Breast epithelium (tissue), 4 donors: Measurements from ENCODE around the gene NEGR1. TPM values are rescaled to one million over a fixed set of nuclear protein-coding genes. Genes with fewer than 3 reads are reported as not detected.

ENCODE experiments used
- DNase-seq, 2 donors: peaks; one replicate each; pipeline ENCODE4 v3.0.0-alpha.2; 2019; ENCODE audit warnings: low spot score in 2 of 2
- H3K27ac ChIP-seq, 2 donors: fragments of 200-600 bp; sonication (generic) in 1 of 2; one replicate each; pipeline ENCODE4 v1.5.1; 2016 to 2019; ENCODE audit warnings: mild to moderate bottlenecking in 1 of 2
- H3K27me3 ChIP-seq, 2 donors: fragments of 200-600 bp; sonication (generic) in 1 of 2; one replicate each; pipeline versions ENCODE4 v1.5.1 to v1.6.0; 2017 to 2019; ENCODE audit warnings: control low read depth in 1 of 2, mild to moderate bottlenecking in 1 of 2
- H3K36me3 ChIP-seq: fragments of 200-600 bp; one replicate; pipeline ENCODE4 v1.5.1; 2019
- H3K4me1 ChIP-seq, 2 donors: fragments of 200-600 bp; sonication (generic); one replicate each; pipeline ENCODE4 v1.5.1; 2016 to 2019; ENCODE audit warnings: control low read depth in 1 of 2
- H3K4me3 ChIP-seq, 3 donors: fragments of 200-600 bp; sonication (generic); 1 replicate in 2 of 3; 2 replicates in 1 of 3; pipeline ENCODE4 v1.5.1; 2016 to 2019; ENCODE audit warnings: mild to moderate bottlenecking in 3 of 3, moderate library complexity in 2 of 3
- H3K9me3 ChIP-seq, 2 donors: fragments of 200-600 bp; sonication (generic) in 1 of 2; one replicate each; pipeline ENCODE4 v1.5.1; 2016 to 2019; ENCODE audit warnings: control low read depth in 1 of 2
- POLR2A ChIP-seq: fragments of 450-650 bp; IDR thresholded peaks from one replicate; pipeline ENCODE4 v1.6.1; 2016; ENCODE audit warnings: antibody characterized with exemption, mild to moderate bottlenecking, moderate library complexity
- POLR2AphosphoS5 ChIP-seq, 3 donors: sonication (generic); formaldehyde crosslinking; IDR thresholded peaks; one replicate each; pipeline ENCODE4 v1.6.1; 2017; ENCODE audit warnings: antibody characterized with exemption in 3 of 3
- intact Hi-C: fragments of 100-400 bp; cut with DNase I; formaldehyde crosslinking; loops from one replicate; pipeline ENCODE4 v1.15.1; 2023; ENCODE audit warnings: low total_unique reads
- total RNA-seq, 3 donors: library from RNA; depleted of rRNA; stranded (reverse); fragments of >200 nt; gene quantifications; one replicate each; pipeline ENCODE4 v1.1.0, GENCODE V29; 2016
- TF ChIP-seq, protein P1 (sequence below), 3 donors: fragments of 450-650 bp; IDR thresholded peaks; one replicate each; pipeline ENCODE4 v1.5.1; 2016 to 2017; ENCODE audit warnings: antibody characterized with exemption in 3 of 3, mild to moderate bottlenecking in 3 of 3, moderate library complexity in 3 of 3

Gene NEGR1
- total RNA-seq, 3 donors from 2014 or later: 5.6 to 33.3 (median 7.9) TPM

DNA sequence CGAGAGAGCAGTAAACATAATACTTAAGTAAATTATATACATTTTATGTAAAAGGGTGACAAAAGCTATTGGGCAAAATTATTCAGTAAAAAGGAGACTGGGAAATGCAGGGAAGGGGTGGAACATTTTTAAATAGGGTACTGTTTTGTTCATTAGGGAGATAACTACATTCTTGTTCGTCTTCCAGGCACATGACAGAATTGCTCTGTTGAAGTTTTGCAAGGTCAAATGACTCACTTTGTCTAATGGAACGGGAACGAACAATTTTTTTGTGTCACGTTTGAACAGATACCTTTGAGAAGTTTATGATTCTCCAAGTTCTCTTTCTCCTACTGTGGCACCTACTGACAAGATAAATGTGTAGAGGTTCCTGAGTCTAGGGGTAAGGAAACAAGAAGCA, 819.2 kb downstream of the NEGR1 start:
- Histone ChIP-seq H3K27ac (no peak overlapping the region), H3K4me3 (no peak overlapping the region), H3K4me1 (no peaks in the 10 kb centered on the region), H3K27me3 (no peaks in the 10 kb centered on the region), H3K9me3 (no peaks in the 10 kb centered on the region), H3K36me3 (no peaks in the 10 kb centered on the region)
- no peak for DNase-seq
- TF ChIP-seq, protein P1, sequence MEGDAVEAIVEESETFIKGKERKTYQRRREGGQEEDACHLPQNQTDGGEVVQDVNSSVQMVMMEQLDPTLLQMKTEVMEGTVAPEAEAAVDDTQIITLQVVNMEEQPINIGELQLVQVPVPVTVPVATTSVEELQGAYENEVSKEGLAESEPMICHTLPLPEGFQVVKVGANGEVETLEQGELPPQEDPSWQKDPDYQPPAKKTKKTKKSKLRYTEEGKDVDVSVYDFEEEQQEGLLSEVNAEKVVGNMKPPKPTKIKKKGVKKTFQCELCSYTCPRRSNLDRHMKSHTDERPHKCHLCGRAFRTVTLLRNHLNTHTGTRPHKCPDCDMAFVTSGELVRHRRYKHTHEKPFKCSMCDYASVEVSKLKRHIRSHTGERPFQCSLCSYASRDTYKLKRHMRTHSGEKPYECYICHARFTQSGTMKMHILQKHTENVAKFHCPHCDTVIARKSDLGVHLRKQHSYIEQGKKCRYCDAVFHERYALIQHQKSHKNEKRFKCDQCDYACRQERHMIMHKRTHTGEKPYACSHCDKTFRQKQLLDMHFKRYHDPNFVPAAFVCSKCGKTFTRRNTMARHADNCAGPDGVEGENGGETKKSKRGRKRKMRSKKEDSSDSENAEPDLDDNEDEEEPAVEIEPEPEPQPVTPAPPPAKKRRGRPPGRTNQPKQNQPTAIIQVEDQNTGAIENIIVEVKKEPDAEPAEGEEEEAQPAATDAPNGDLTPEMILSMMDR (IDR thresholded peaks at IDR 0.05): no peak
- intact Hi-C loops: no loop called here

DNA sequence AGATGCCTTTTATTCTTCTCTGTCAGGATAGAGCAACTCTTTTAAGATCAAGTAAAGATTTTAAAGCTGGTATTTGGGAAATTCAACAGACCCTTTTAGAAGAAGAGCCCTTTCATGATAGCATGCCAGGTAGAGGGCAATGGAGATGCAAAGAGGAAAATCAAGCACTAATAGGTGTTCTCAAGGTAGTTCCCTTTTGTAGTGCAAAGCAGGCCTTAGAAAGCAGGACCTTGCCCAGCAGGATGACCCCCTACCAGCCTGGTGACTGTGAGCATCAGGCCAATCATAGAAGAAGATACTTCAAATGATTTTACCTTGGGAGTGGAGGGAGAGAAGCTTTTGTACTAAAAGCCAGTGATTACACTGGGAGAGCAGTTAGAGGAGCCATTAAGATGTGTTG, 820.1 kb downstream of the NEGR1 start:
- H3K27me3 ChIP-seq: no peaks in the 10 kb centered on the region
- no peaks in the 10 kb centered on the region for H3K9me3 ChIP-seq
- DNase-seq: no peak
- intact Hi-C loops: no loop called here
- no peaks in the 10 kb centered on the region for H3K36me3 ChIP-seq
- H3K4me1 ChIP-seq: no peaks in the 10 kb centered on the region
- TF ChIP-seq POLR2A (no peak), POLR2AphosphoS5 (IDR thresholded peaks at IDR 0.05) (no peak)
- TF ChIP-seq, protein P1 (IDR thresholded peaks at IDR 0.05): no peak
- no peak overlapping the region for H3K4me3 ChIP-seq
- H3K27ac ChIP-seq: no peak overlapping the region

- no peaks in the 10 kb centered on the region for H3K36me3 ChIP-seq
- no peaks in the 10 kb centered on the region for H3K9me3 ChIP-seq
- TF ChIP-seq POLR2A (no peak), POLR2AphosphoS5 (IDR thresholded peaks at IDR 0.05) (no peak)
- TF ChIP-seq, protein P1 (IDR thresholded peaks at IDR 0.05): no peak
- intact Hi-C loops: no loop called here
- no peak overlapping the region for H3K4me3 ChIP-seq
- H3K27me3 ChIP-seq: no peaks in the 10 kb centered on the region
- H3K27ac ChIP-seq: no peak overlapping the region
- no peak for DNase-seq
- no peaks in the 10 kb centered on the region for H3K4me1 ChIP-seq
Observed at GRCh38 chr1:71461416-71461815, 820.9 kb downstream of the NEGR1 start.

DNA sequence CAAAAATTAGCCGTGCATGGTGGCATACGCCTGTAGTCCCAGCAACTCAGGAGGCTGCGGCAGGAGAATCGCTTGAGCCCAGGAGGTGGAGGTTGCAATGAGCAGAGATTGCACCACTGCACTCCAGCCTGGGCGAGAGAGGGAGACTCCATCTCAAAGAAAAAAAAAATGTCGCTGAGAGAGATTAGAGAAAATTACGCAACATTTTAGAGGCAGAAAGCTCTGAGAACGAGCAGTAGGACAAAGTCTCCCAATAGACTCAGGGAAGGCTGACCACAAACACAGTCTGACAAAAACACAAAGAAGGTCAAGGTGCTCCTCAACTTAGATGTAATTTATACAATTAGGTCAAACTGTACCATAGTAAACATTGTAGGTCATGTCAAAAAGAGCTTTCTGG, 833.9 kb downstream of the NEGR1 start:
- Histone ChIP-seq H3K4me3 (no peak overlapping the region), H3K27me3 (no peaks in the 10 kb centered on the region), H3K27ac (no peak overlapping the region), H3K36me3 (no peaks in the 10 kb centered on the region), H3K4me1 (no peaks in the 10 kb centered on the region), H3K9me3 (no peaks in the 10 kb centered on the region)
- no peak for TF ChIP-seq POLR2AphosphoS5 (IDR thresholded peaks at IDR 0.05)
- TF ChIP-seq POLR2A: no peak
- TF ChIP-seq, protein P1 (IDR thresholded peaks at IDR 0.05): no peak
- no peak for DNase-seq
- intact Hi-C loops: no loop called here

- Histone ChIP-seq H3K27me3 (no peaks in the 10 kb centered on the region), H3K9me3 (no peaks in the 10 kb centered on the region), H3K27ac (no peak overlapping the region), H3K4me1 (no peaks in the 10 kb centered on the region), H3K4me3 (no peak overlapping the region), H3K36me3 (no peaks in the 10 kb centered on the region)
- TF ChIP-seq POLR2AphosphoS5 (IDR thresholded peaks at IDR 0.05) (no peak), POLR2A (no peak)
- TF ChIP-seq, protein P1 (IDR thresholded peaks at IDR 0.05): no peak
- no peak for DNase-seq
- intact Hi-C loops: no loop called here
Observed at GRCh38 chr1:71438626-71439025, 843.7 kb downstream of the NEGR1 start.
